HG02610 (cell line): ENCODE measurements around the gene MUC22.
"Not testable (repeated sequence)": the region's sequence is repeated elsewhere in the genome, so short reads cannot be mapped to it uniquely, and the experiment has no call there.

Experiments used
- ATAC-seq: cut with Tn5 transposase; IDR thresholded peaks from one replicate; pipeline ENCODE4 v1.9.1; 2021; ENCODE audit warnings: mild to moderate bottlenecking, moderate library complexity; ENCODE audit not compliant: unreplicated experiment

The MUC22 gene

GRCh38 chr6:31010393-31011060 lies at the start of gene MUC22:
Gene MUC22 (plus strand): TSS chr6:31010474. CDS start chr6:31010707, 233 bp downstream.
- no peak for ATAC-seq

GRCh38 chr6:30960907-30961673 lies 49.2 kb upstream of the MUC22 start:
- ATAC-seq = no peak

- no peak for ATAC-seq
These were observed 47.6 kb upstream of the MUC22 start for GRCh38 chr6:30962716-30963115.

- ATAC-seq = no peak
These were observed 46.6 kb upstream of the MUC22 start for GRCh38 chr6:30963641-30964040.

- ATAC-seq = no peak
These were observed 46.2 kb upstream of the MUC22 start for GRCh38 chr6:30964075-30964474.

GRCh38 chr6:30965140-30965601 lies 45.1 kb upstream of the MUC22 start:
- ATAC-seq = no peak

GRCh38 chr6:30966154-30966553 lies 44.1 kb upstream of the MUC22 start:
- ATAC-seq = no peak

- not testable (repeated sequence) for ATAC-seq
These were observed 41.1 kb upstream of the MUC22 start for GRCh38 chr6:30969171-30969570.

GRCh38 chr6:30970946-30971345 lies 39.3 kb upstream of the MUC22 start:
- no peak for ATAC-seq

- no peak for ATAC-seq
These were observed 37.5 kb upstream of the MUC22 start for GRCh38 chr6:30972816-30973215.

GRCh38 chr6:30974490-30975252 lies 35.6 kb upstream of the MUC22 start:
- ATAC-seq = no peak

GRCh38 chr6:30979141-30979540 lies 31.1 kb upstream of the MUC22 start:
- ATAC-seq = no peak

- no peak for ATAC-seq
These were observed 30.6 kb upstream of the MUC22 start for GRCh38 chr6:30979690-30980089.

- no peak for ATAC-seq
These were observed 28.1 kb upstream of the MUC22 start for GRCh38 chr6:30981942-30982772.

GRCh38 chr6:30983439-30983838 lies 26.8 kb upstream of the MUC22 start, which contains the start of gene MUC21:
Gene MUC21 (plus strand): TSS chr6:30983718. CDS start chr6:30983959, 241 bp downstream.
- no peak for ATAC-seq

- ATAC-seq = no peak
These were observed 24.8 kb upstream of the MUC22 start for GRCh38 chr6:30985490-30985889.

- no peak for ATAC-seq
These were observed 23.0 kb upstream of the MUC22 start for GRCh38 chr6:30987304-30987703.

GRCh38 chr6:30988209-30988825 lies 22.0 kb upstream of the MUC22 start:
- no peak for ATAC-seq

GRCh38 chr6:30990422-30991086 lies 19.7 kb upstream of the MUC22 start:
- ATAC-seq = no peak

GRCh38 chr6:30991891-30992290 lies 18.4 kb upstream of the MUC22 start:
- no peak for ATAC-seq
